ENCODE data around the gene CFAP210.

CFAP210 gene

GRCh38 chr2:169653636-169654035 lies 40.6 kb downstream of the CFAP210 start:
- Histone ChIP-seq H3K36me3 (replicated peaks; ENCODE audit: insufficient read depth, low read length) (no peaks in the 10 kb centered on the region), H3K27me3 (replicated peaks; ENCODE audit: insufficient read depth, low read length) (no peaks in the 10 kb centered on the region), H2AFZ (ENCODE audit: low read length) (no peak overlapping the region), H3F3A (ENCODE audit: insufficient read depth, low read length) (no peaks in the 10 kb centered on the region; the same call in 1 of the 2 replicates), H3K79me2 (ENCODE audit: low read length) (no peaks in the 10 kb centered on the region), H4K20me1 (ENCODE audit: insufficient read depth, low read length) (no peaks in the 10 kb centered on the region), H3K9me3 (replicated peaks; ENCODE audit: insufficient read depth, low read length) (no peaks in the 10 kb centered on the region), H3K27ac (ENCODE audit: low read length) (no peak overlapping the region), H3K4me2 (ENCODE audit: low read depth, low read length) (no peak overlapping the region), H3K9me2 (replicated peaks; ENCODE audit: insufficient read depth, low read length) (no peaks in the 10 kb centered on the region), H3K9ac (ENCODE audit: low read length) (no peak overlapping the region), H3K4me3 (ENCODE audit: low read length) (no peak overlapping the region), H3K4me1 (ENCODE audit: low read length) (no peaks in the 10 kb centered on the region)
- DNase-seq: no peak
- TF ChIP-seq CTCF (IDR thresholded peaks at IDR 0.05; ENCODE audit: low read length): no peak
- TF ChIP-seq EZH2phosphoT487 (IDR thresholded peaks at IDR 0.05; ENCODE audit: low read length): no peak
- TF ChIP-seq EZH2 (optimal IDR thresholded peaks at IDR 0.05; ENCODE audit: low read depth, low read length): no peak

GRCh38 chr2:169649278-169649677 lies 44.9 kb downstream of the CFAP210 start:
- no peak for TF ChIP-seq EZH2 (optimal IDR thresholded peaks at IDR 0.05; ENCODE audit: low read depth, low read length)
- no peak for TF ChIP-seq CTCF (IDR thresholded peaks at IDR 0.05; ENCODE audit: low read length)
- TF ChIP-seq EZH2phosphoT487 (IDR thresholded peaks at IDR 0.05; ENCODE audit: low read length): no peak
- Histone ChIP-seq H4K20me1 (ENCODE audit: insufficient read depth, low read length) (no peaks in the 10 kb centered on the region), H3K27me3 (replicated peaks; ENCODE audit: insufficient read depth, low read length) (no peaks in the 10 kb centered on the region), H3K36me3 (replicated peaks; ENCODE audit: insufficient read depth, low read length) (no peaks in the 10 kb centered on the region), H3K4me3 (ENCODE audit: low read length) (no peak overlapping the region), H3K9ac (ENCODE audit: low read length) (no peak overlapping the region), H3F3A (ENCODE audit: insufficient read depth, low read length) (no peaks in the 10 kb centered on the region; the same call in 1 of the 2 replicates), H3K27ac (ENCODE audit: low read length) (no peak overlapping the region), H3K4me2 (ENCODE audit: low read depth, low read length) (no peak overlapping the region), H3K4me1 (ENCODE audit: low read length) (no peaks in the 10 kb centered on the region), H3K79me2 (ENCODE audit: low read length) (no peaks in the 10 kb centered on the region), H2AFZ (ENCODE audit: low read length) (no peak overlapping the region), H3K9me3 (replicated peaks; ENCODE audit: insufficient read depth, low read length) (no peaks in the 10 kb centered on the region), H3K9me2 (replicated peaks; ENCODE audit: insufficient read depth, low read length) (no peaks in the 10 kb centered on the region)
- no peak for DNase-seq

GRCh38 chr2:169647496-169647895 lies 46.7 kb downstream of the CFAP210 start:
- H3K27me3 ChIP-seq (replicated peaks; ENCODE audit: insufficient read depth, low read length): no peaks in the 10 kb centered on the region
- H3K79me2 ChIP-seq (ENCODE audit: low read length): no peaks in the 10 kb centered on the region
- no peak for TF ChIP-seq EZH2 (optimal IDR thresholded peaks at IDR 0.05; ENCODE audit: low read depth, low read length)
- no peak for TF ChIP-seq CTCF (IDR thresholded peaks at IDR 0.05; ENCODE audit: low read length)
- no peak for TF ChIP-seq EZH2phosphoT487 (IDR thresholded peaks at IDR 0.05; ENCODE audit: low read length)
- H3K9ac ChIP-seq (ENCODE audit: low read length): no peak overlapping the region
- no peak overlapping the region for H3K4me3 ChIP-seq (ENCODE audit: low read length)
- no peak overlapping the region for H3K27ac ChIP-seq (ENCODE audit: low read length)
- no peaks in the 10 kb centered on the region for H3K36me3 ChIP-seq (replicated peaks; ENCODE audit: insufficient read depth, low read length)
- no peaks in the 10 kb centered on the region for H3K4me1 ChIP-seq (ENCODE audit: low read length)
- no peaks in the 10 kb centered on the region for H3K9me2 ChIP-seq (replicated peaks; ENCODE audit: insufficient read depth, low read length)
- no peak overlapping the region for H3K4me2 ChIP-seq (ENCODE audit: low read depth, low read length)
- H3F3A ChIP-seq (ENCODE audit: insufficient read depth, low read length): no peaks in the 10 kb centered on the region; the same call in 1 of the 2 replicates
- H3K9me3 ChIP-seq (replicated peaks; ENCODE audit: insufficient read depth, low read length): no peaks in the 10 kb centered on the region
- no peak for DNase-seq
- H4K20me1 ChIP-seq (ENCODE audit: insufficient read depth, low read length): no peaks in the 10 kb centered on the region
- H2AFZ ChIP-seq (ENCODE audit: low read length): no peak overlapping the region

Measured in MM.1S (cell line).